Activated CD4-positive, CD25-positive, alpha-beta regulatory T cell treated with anti-CD3 and anti-CD28 coated beads, Interleukin-2, amount 50 U/mL, for 24 hours (primary cell): ENCODE measurements around the gene GRM1.

Experiments used
- ATAC-seq, 2 donors: fragments of 150-1000 bp; cut with Tn5 transposase; one replicate each; pipeline ENCODE4 v1.10.0; 2021; ENCODE audit warnings: mild to moderate bottlenecking in 1 of 2, moderate library complexity in 1 of 2

Gene GRM1

GRCh38 chr6:146100776-146101175, 71.9 kb downstream of the GRM1 start:
- no peak for ATAC-seq

GRCh38 chr6:146103416-146104072, 74.7 kb downstream of the GRM1 start:
- ATAC-seq: no peak

GRCh38 chr6:146106532-146106931, 77.7 kb downstream of the GRM1 start:
- no peak for ATAC-seq

- no peak for ATAC-seq
These were observed 82.1 kb downstream of the GRM1 start for GRCh38 chr6:146110990-146111389.

- no peak for ATAC-seq
These were observed 83.1 kb downstream of the GRM1 start for GRCh38 chr6:146111881-146112450.

GRCh38 chr6:146113084-146113623, 84.3 kb downstream of the GRM1 start:
- no peak for ATAC-seq

- no peak for ATAC-seq
These were observed 94.8 kb downstream of the GRM1 start for GRCh38 chr6:146123616-146124015.

GRCh38 chr6:146127447-146128215, 98.8 kb downstream of the GRM1 start:
- ATAC-seq: no peak

- ATAC-seq: no peak
These were observed 105.0 kb downstream of the GRM1 start for GRCh38 chr6:146133866-146134265.

GRCh38 chr6:146135167-146135566, 106.3 kb downstream of the GRM1 start:
- no peak for ATAC-seq

- no peak for ATAC-seq
These were observed 118.0 kb downstream of the GRM1 start for GRCh38 chr6:146146836-146147235.

- no peak for ATAC-seq
These were observed 120.9 kb downstream of the GRM1 start for GRCh38 chr6:146149770-146150169.

GRCh38 chr6:146153040-146153758, 124.3 kb downstream of the GRM1 start:
- ATAC-seq: peak; percentile 33 to 65

- no peak for ATAC-seq
These were observed 125.3 kb downstream of the GRM1 start for GRCh38 chr6:146154197-146154596.

- no peak for ATAC-seq
These were observed 132.8 kb downstream of the GRM1 start for GRCh38 chr6:146161664-146162063.

GRCh38 chr6:146169872-146170271, 141.0 kb downstream of the GRM1 start:
- no peak for ATAC-seq

GRCh38 chr6:146177785-146178184, 148.9 kb downstream of the GRM1 start:
- no peak for ATAC-seq

GRCh38 chr6:146183831-146184230, 155.0 kb downstream of the GRM1 start:
- ATAC-seq: no peak

- no peak for ATAC-seq
These were observed 155.8 kb downstream of the GRM1 start for GRCh38 chr6:146184701-146185100.

- ATAC-seq: no peak
These were observed 160.3 kb downstream of the GRM1 start for GRCh38 chr6:146189131-146189530.

- no peak for ATAC-seq
These were observed 161.7 kb downstream of the GRM1 start for GRCh38 chr6:146190581-146190980.

GRCh38 chr6:146191166-146191565, 162.3 kb downstream of the GRM1 start:
- ATAC-seq: no peak

GRCh38 chr6:146191612-146192011, 162.8 kb downstream of the GRM1 start:
- ATAC-seq: no peak
